ENCODE results near the gene TAX1BP3.

- TF ChIP-seq PCBP1 (IDR thresholded peaks at IDR 0.05; ENCODE audit: low read depth, low read length, poor library complexity, severe bottlenecking) (no peak), NCOA2 (IDR thresholded peaks at IDR 0.05; ENCODE audit: partially characterized antibody in 2 of 2) (no peak), FOXP1 (CRISPR knock-in tag; IDR thresholded peaks at IDR 0.05) (no peak), CSDE1 (IDR thresholded peaks at IDR 0.05) (no peak), PYGO2 (tag; IDR thresholded peaks at IDR 0.05) (no peak)
- TF ChIP-seq, protein P1, sequence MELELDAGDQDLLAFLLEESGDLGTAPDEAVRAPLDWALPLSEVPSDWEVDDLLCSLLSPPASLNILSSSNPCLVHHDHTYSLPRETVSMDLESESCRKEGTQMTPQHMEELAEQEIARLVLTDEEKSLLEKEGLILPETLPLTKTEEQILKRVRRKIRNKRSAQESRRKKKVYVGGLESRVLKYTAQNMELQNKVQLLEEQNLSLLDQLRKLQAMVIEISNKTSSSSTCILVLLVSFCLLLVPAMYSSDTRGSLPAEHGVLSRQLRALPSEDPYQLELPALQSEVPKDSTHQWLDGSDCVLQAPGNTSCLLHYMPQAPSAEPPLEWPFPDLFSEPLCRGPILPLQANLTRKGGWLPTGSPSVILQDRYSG (tag; conservative IDR thresholded peaks at IDR 0.05; ENCODE audit: low read depth): no peak
- TF ChIP-seq, protein P2, sequence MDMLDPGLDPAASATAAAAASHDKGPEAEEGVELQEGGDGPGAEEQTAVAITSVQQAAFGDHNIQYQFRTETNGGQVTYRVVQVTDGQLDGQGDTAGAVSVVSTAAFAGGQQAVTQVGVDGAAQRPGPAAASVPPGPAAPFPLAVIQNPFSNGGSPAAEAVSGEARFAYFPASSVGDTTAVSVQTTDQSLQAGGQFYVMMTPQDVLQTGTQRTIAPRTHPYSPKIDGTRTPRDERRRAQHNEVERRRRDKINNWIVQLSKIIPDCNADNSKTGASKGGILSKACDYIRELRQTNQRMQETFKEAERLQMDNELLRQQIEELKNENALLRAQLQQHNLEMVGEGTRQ (CRISPR knock-in tag; IDR thresholded peaks at IDR 0.05): no peak
- TF ChIP-seq, protein P3, sequence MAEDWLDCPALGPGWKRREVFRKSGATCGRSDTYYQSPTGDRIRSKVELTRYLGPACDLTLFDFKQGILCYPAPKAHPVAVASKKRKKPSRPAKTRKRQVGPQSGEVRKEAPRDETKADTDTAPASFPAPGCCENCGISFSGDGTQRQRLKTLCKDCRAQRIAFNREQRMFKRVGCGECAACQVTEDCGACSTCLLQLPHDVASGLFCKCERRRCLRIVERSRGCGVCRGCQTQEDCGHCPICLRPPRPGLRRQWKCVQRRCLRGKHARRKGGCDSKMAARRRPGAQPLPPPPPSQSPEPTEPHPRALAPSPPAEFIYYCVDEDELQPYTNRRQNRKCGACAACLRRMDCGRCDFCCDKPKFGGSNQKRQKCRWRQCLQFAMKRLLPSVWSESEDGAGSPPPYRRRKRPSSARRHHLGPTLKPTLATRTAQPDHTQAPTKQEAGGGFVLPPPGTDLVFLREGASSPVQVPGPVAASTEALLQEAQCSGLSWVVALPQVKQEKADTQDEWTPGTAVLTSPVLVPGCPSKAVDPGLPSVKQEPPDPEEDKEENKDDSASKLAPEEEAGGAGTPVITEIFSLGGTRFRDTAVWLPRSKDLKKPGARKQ (CRISPR knock-in tag; IDR thresholded peaks at IDR 0.05): no peak
- TF ChIP-seq, protein P4, sequence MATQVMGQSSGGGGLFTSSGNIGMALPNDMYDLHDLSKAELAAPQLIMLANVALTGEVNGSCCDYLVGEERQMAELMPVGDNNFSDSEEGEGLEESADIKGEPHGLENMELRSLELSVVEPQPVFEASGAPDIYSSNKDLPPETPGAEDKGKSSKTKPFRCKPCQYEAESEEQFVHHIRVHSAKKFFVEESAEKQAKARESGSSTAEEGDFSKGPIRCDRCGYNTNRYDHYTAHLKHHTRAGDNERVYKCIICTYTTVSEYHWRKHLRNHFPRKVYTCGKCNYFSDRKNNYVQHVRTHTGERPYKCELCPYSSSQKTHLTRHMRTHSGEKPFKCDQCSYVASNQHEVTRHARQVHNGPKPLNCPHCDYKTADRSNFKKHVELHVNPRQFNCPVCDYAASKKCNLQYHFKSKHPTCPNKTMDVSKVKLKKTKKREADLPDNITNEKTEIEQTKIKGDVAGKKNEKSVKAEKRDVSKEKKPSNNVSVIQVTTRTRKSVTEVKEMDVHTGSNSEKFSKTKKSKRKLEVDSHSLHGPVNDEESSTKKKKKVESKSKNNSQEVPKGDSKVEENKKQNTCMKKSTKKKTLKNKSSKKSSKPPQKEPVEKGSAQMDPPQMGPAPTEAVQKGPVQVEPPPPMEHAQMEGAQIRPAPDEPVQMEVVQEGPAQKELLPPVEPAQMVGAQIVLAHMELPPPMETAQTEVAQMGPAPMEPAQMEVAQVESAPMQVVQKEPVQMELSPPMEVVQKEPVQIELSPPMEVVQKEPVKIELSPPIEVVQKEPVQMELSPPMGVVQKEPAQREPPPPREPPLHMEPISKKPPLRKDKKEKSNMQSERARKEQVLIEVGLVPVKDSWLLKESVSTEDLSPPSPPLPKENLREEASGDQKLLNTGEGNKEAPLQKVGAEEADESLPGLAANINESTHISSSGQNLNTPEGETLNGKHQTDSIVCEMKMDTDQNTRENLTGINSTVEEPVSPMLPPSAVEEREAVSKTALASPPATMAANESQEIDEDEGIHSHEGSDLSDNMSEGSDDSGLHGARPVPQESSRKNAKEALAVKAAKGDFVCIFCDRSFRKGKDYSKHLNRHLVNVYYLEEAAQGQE (IDR thresholded peaks at IDR 0.05; ENCODE audit: borderline replicate concordance): no peak
- TF ChIP-seq, protein P4 (CRISPR knock-in tag; IDR thresholded peaks at IDR 0.05; ENCODE audit: low read depth): no peak
These were observed 756 bp downstream of the TAX1BP3 start for GRCh38 chr17:3667366-3668278.

Measured in K562 (cell line).